GM21717 (cell line): Measurements from ENCODE around the gene C9orf40.

Experiments used
- ATAC-seq: cut with Tn5 transposase; IDR thresholded peaks from one replicate; pipeline ENCODE4 v1.9.1; 2021; ENCODE audit warnings: mild to moderate bottlenecking, moderate library complexity; ENCODE audit not compliant: unreplicated experiment

The C9orf40 gene

GRCh38 chr9:74942801-74943200 lies 9.9 kb downstream of the C9orf40 start:
- ATAC-seq = no peak

GRCh38 chr9:74940600-74940999 lies 12.1 kb downstream of the C9orf40 start:
- ATAC-seq = no peak

GRCh38 chr9:74935008-74935407 lies 17.7 kb downstream of the C9orf40 start:
- no peak for ATAC-seq

- ATAC-seq = no peak
These were observed 31.0 kb downstream of the C9orf40 start for GRCh38 chr9:74921737-74922136.

GRCh38 chr9:74920944-74921626 lies 31.6 kb downstream of the C9orf40 start:
- no peak for ATAC-seq

GRCh38 chr9:74910036-74910435 lies 42.7 kb downstream of the C9orf40 start:
- no peak for ATAC-seq

- no peak for ATAC-seq
These were observed 44.0 kb downstream of the C9orf40 start for GRCh38 chr9:74908665-74909064.

GRCh38 chr9:74907085-74907484 lies 45.6 kb downstream of the C9orf40 start:
- no peak for ATAC-seq

- no peak for ATAC-seq
These were observed 51.7 kb downstream of the C9orf40 start for GRCh38 chr9:74901001-74901400.
